Measurements from ENCODE around the gene BRF1. TPM values are rescaled to one million over a fixed set of nuclear protein-coding genes. Genes with fewer than 3 reads are reported as not detected.

Gene BRF1
- total RNA-seq, 4 donors from 2014 or later, result 22.2 to 37.9 (median 26.2) TPM

DNA sequence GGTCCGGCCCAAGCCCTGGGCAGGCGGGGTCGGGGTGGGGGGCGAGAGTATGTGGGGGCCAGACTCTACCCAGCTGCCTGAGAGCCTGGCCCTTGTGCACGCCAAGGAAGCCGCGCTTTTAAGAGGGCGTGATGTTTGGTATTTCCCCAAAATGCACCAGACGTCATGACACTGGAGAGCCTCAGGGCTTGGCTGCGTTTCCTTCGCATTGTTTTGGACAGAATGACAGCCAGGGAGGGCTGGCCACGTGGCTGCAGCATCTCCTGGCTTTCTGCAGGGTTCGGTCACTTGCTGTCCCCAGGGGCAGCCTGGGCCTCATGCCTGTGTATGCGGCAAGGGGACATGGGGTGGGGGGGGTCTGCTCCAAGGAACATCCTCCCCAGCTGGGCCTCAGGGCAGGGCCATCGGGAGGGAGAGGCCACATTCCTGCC is 103.6 kb downstream of the BRF1 start:
- TF ChIP-seq, protein P1, sequence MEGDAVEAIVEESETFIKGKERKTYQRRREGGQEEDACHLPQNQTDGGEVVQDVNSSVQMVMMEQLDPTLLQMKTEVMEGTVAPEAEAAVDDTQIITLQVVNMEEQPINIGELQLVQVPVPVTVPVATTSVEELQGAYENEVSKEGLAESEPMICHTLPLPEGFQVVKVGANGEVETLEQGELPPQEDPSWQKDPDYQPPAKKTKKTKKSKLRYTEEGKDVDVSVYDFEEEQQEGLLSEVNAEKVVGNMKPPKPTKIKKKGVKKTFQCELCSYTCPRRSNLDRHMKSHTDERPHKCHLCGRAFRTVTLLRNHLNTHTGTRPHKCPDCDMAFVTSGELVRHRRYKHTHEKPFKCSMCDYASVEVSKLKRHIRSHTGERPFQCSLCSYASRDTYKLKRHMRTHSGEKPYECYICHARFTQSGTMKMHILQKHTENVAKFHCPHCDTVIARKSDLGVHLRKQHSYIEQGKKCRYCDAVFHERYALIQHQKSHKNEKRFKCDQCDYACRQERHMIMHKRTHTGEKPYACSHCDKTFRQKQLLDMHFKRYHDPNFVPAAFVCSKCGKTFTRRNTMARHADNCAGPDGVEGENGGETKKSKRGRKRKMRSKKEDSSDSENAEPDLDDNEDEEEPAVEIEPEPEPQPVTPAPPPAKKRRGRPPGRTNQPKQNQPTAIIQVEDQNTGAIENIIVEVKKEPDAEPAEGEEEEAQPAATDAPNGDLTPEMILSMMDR (IDR thresholded peaks at IDR 0.05), result no peak
- TF ChIP-seq POLR2A (IDR thresholded peaks at IDR 0.05), result no peak
- H3K4me1 ChIP-seq, result peaks cover 22 to 85% (median 52%) of the 10 kb centered on the region in 3 donors
- peaks cover 6 to 99% (median 19%) of the 10 kb centered on the region in 4 donors for H3K27me3 ChIP-seq
- no peak for DNase-seq
- peak overlapping the region; percentile 9 to 80 (median 56) for H3K27ac ChIP-seq
- WGBS, 2 donors, result 0% methylated on average over 3 of the region's 15 CpGs; no CpG with 5 or more reads in 1 of the 2 donors
- no peaks in the 10 kb centered on the region for H3K36me3 ChIP-seq
- intact Hi-C loops (cut with DNase I), result no loop called here
- H3K9me3 ChIP-seq, result no peaks in the 10 kb centered on the region
- H3K4me3 ChIP-seq, result peak overlapping the region in 2 of 4 donors; percentile 26 to 53

DNA sequence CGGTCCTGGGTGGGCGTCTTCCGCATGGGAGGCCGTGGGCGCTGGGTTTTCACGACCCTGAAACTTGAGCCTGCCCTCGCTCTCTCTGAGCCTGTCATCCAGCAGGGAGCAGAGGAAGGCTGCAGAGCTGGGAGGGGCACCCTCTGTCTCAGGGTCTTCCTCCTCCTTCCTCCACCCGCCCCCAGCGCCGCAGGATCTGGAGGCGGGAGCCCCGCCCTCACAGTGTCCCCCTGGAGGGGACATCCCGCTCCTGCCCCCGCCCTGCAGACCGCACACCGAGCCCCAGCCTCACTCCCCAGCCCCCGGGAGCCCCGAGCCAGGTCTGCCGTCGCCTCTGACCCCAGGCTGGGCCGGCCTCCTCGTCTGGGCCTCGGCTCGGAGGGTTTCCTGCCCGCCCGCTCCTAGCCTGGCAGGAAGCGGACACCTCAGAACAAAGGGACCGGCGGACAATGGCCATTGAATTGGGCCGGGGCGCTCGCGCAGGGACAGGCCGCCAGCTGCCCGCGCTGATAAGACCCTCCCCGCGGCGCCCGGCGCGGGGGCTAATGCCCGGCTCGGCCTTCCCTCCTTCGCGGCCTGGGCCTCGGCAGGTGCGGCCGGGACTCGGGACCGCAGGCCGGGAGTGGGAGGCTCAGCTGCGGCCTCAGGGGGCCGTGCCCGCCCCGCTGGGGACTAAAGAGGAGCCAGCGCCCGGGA is 104.4 kb downstream of the BRF1 start:
- H3K4me1 ChIP-seq, result peaks cover 22 to 77% (median 49%) of the 10 kb centered on the region in 3 donors
- H3K27me3 ChIP-seq, result peaks cover 6 to 98% (median 19%) of the 10 kb centered on the region in 4 donors
- intact Hi-C loops (cut with DNase I), result no loop called here
- WGBS, 2 donors, result 28% methylated on average over 5 to 6 of the region's 58 CpGs
- no peaks in the 10 kb centered on the region for H3K9me3 ChIP-seq
- H3K27ac ChIP-seq, result peak overlapping the region; percentile 9 to 80 (median 56)
- no peak for DNase-seq
- no peak for TF ChIP-seq POLR2A (IDR thresholded peaks at IDR 0.05)
- TF ChIP-seq, protein P1 (IDR thresholded peaks at IDR 0.05), result no peak
- H3K4me3 ChIP-seq, result peak overlapping the region in 2 of 4 donors; percentile 26 to 53
- no peaks in the 10 kb centered on the region for H3K36me3 ChIP-seq

DNA sequence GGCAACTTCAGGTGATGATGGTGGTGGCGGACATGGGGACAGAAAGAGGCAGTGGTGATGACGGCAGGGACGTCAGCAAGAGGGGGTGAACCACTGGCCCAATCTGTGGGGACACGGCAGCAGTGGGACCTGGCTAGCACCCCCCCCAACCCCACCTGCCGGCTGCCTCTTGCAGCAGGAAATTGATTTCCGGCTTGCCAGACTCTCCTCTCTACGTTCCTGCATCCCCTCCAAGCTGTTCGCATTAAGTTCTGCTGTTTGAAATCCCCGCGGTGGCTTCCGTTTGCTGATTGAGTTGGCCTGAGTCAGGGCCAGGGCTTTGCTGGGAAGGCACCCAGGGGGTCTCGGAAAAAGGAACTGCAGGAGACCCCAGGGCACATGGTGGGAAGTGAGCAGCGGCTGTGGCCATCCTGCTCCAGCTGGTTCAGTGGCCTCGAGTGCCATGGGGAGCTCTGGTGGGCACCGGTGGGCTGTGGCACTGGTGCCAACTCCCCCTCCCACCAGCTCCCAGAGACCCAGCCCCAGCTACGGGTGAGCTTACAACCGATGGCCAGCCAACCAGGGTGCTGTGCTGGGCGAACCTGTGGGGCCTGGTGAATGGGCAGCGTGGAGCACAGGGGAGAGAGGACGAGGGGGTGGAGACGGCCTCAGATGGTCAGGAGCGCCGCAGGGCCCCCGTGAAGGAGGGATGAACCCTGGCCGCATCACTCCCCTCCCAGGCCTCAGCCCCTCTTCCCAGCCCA is 105.1 kb downstream of the BRF1 start:
- peaks cover 6 to 98% (median 19%) of the 10 kb centered on the region in 4 donors for H3K27me3 ChIP-seq
- peaks cover 22 to 72% (median 49%) of the 10 kb centered on the region in 3 donors for H3K4me1 ChIP-seq
- peak overlapping the region in 1 of 4 donors; percentile 53 for H3K4me3 ChIP-seq
- no peaks in the 10 kb centered on the region for H3K36me3 ChIP-seq
- H3K9me3 ChIP-seq, result no peaks in the 10 kb centered on the region
- no peak for DNase-seq
- TF ChIP-seq POLR2A (IDR thresholded peaks at IDR 0.05), result no peak
- TF ChIP-seq, protein P1 (IDR thresholded peaks at IDR 0.05), result no peak
- peak overlapping the region in 3 of 4 donors; percentile 20 to 80 (median 73) for H3K27ac ChIP-seq
- WGBS, 2 donors, result 44 to 45% methylated on average over 17 to 19 of the region's 25 CpGs
- intact Hi-C loops (cut with DNase I), result no loop called here

DNA sequence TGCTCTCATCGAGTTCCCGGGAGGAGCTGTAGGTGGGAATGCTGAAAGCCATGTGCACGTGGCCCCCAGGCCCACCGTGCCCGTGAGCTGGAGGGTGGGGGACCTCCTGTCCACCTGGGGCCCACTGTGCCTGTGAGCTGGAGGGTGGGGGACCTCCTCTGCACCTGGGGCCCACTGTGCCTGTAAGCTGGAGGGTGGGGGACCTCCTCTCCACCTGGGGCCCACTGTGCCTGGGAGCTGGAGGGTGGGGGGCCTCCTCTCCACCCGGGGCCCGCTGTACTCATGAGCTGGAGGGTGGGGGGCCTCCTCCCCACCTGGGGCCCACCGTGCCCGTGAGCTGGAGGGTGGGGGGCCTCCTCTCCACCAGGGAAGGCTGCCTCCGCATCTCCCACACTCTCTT is 105.8 kb downstream of the BRF1 start:
- WGBS, 2 donors, result 40% methylated on average over 1 of the region's 10 CpGs; no CpG with 5 or more reads in 1 of the 2 donors
- no peak for DNase-seq
- H3K4me1 ChIP-seq, result peaks cover 22 to 72% (median 49%) of the 10 kb centered on the region in 3 donors
- intact Hi-C loops (cut with DNase I), result no loop called here
- H3K9me3 ChIP-seq, result no peaks in the 10 kb centered on the region
- no peaks in the 10 kb centered on the region for H3K36me3 ChIP-seq
- H3K27me3 ChIP-seq, result peaks cover 6 to 98% (median 19%) of the 10 kb centered on the region in 4 donors
- H3K4me3 ChIP-seq, result no peak overlapping the region
- H3K27ac ChIP-seq, result peak overlapping the region in 3 of 4 donors; percentile 20 to 80 (median 73)
- TF ChIP-seq, protein P1 (IDR thresholded peaks at IDR 0.05), result no peak
- no peak for TF ChIP-seq POLR2A (IDR thresholded peaks at IDR 0.05)

All from esophagus squamous epithelium (tissue), 5 donors.